Immature natural killer cell (primary cell): ENCODE data around the gene CDC42SE2. TPM values are rescaled to one million over a fixed set of nuclear protein-coding genes. Genes with fewer than 3 reads are reported as not detected.
A peak's percentile ranks its signal among the peaks of the same experiment; 100 is the strongest.
"Not testable (repeated sequence)": the region's sequence is repeated elsewhere in the genome, so short reads cannot be mapped to it uniquely, and the experiment has no call there.

ENCODE experiments used
- DNase-seq, 3 donors: peaks; one replicate each; pipeline ENCODE4 v3.0.0; 2022; ENCODE audit warnings: mixed read lengths in 1 of 3
- H3K27ac Mint-ChIP-seq, 6 donors: one replicate each; pipeline ENCODE4 v1.8.0; 2020; ENCODE audit warnings: mixed read lengths in 6 of 6, mild to moderate bottlenecking in 5 of 6, inconsistent platforms in 4 of 6, moderate library complexity in 3 of 6
- H3K27me3 Mint-ChIP-seq, 3 donors: one replicate each; pipeline ENCODE4 v1.8.0; 2020 to 2021; ENCODE audit warnings: low read depth in 3 of 3, mild to moderate bottlenecking in 3 of 3, mixed read lengths in 3 of 3, moderate library complexity in 3 of 3, inconsistent platforms in 1 of 3
- H3K36me3 Mint-ChIP-seq, 3 donors: one replicate each; pipeline ENCODE4 v1.8.0; 2020; ENCODE audit warnings: mixed read lengths in 3 of 3, inconsistent platforms in 2 of 3, mild to moderate bottlenecking in 2 of 3
- H3K4me1 Mint-ChIP-seq, 2 donors: one replicate each; pipeline ENCODE4 v1.8.0; 2020; ENCODE audit warnings: inconsistent platforms in 2 of 2, mild to moderate bottlenecking in 2 of 2, mixed read lengths in 2 of 2, moderate library complexity in 1 of 2
- H3K4me3 Mint-ChIP-seq, 5 donors: one replicate each; pipeline ENCODE4 v1.8.0; 2020; ENCODE audit warnings: mild to moderate bottlenecking in 5 of 5, mixed read lengths in 5 of 5, inconsistent platforms in 3 of 5, moderate library complexity in 3 of 5
- H3K9me3 Mint-ChIP-seq, 6 donors: one replicate each; pipeline ENCODE4 v1.8.0; 2020; ENCODE audit warnings: mild to moderate bottlenecking in 6 of 6, mixed read lengths in 6 of 6, inconsistent platforms in 4 of 6, moderate library complexity in 3 of 6
- polyA plus RNA-seq, 3 donors: library from polyadenylated mRNA; unstranded; fragments of 300-500 nt; fragmentation: Illumina TruSeq; gene quantifications; one replicate each; pipeline ENCODE4 v1.2.3, GENCODE V29; 2021

The CDC42SE2 gene
- polyA plus RNA-seq, 3 donors from 2014 or later: 296 to 536 (median 342) TPM

GRCh38 chr5:131373265-131373664 lies 109.4 kb downstream of the CDC42SE2 start:
- H3K9me3 Mint-ChIP-seq: no peaks in the 10 kb centered on the region
- H3K4me1 Mint-ChIP-seq: peaks cover 82 to 99% of the 10 kb centered on the region in 2 donors
- peak overlapping the region in 1 of 5 donors; percentile 19 for H3K4me3 Mint-ChIP-seq
- no peak for DNase-seq
- H3K27me3 Mint-ChIP-seq: no peaks in the 10 kb centered on the region
- H3K27ac Mint-ChIP-seq: peak overlapping the region; percentile 16 to 92 (median 62)
- peaks cover 0 to 5% (median 2%) of the 10 kb centered on the region in 3 donors for H3K36me3 Mint-ChIP-seq

DNA sequence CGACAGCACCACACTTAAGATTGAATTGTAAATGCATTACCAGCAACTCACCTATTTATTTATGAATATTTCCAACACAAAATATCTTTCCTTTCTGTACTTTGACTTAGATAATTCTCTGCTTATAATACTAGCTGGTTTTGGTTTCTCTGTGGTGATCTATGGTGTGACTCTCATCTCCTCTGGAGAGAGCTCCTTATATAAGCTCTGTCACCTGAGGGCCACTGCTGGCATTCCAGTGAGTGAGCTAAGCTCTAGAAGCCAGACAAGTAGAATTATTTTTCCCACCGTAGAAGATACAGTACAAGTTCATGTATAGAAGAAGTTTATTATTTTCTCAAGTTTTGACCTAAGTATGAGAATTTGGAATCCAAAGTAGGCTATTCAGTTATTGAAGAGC lies 111.5 kb downstream of the CDC42SE2 start:
- Mint-ChIP-seq H3K9me3 (no peaks in the 10 kb centered on the region), H3K27me3 (peaks cover 2 to 5% (median 2%) of the 10 kb centered on the region in 3 donors), H3K4me1 (peaks cover 84 to 99% of the 10 kb centered on the region in 2 donors), H3K4me3 (peak overlapping the region in 2 of 5 donors; percentile 5 to 46), H3K27ac (peak overlapping the region; percentile 90 to 97 (median 94)), H3K36me3 (peaks cover 0 to 2% (median 0%) of the 10 kb centered on the region in 3 donors)
- peak in 2 of 3 donors; percentile 19 to 20 for DNase-seq

GRCh38 chr5:131377346-131377745 lies 113.5 kb downstream of the CDC42SE2 start:
- H3K27me3 Mint-ChIP-seq: peaks cover 2 to 9% (median 8%) of the 10 kb centered on the region in 3 donors

DNA sequence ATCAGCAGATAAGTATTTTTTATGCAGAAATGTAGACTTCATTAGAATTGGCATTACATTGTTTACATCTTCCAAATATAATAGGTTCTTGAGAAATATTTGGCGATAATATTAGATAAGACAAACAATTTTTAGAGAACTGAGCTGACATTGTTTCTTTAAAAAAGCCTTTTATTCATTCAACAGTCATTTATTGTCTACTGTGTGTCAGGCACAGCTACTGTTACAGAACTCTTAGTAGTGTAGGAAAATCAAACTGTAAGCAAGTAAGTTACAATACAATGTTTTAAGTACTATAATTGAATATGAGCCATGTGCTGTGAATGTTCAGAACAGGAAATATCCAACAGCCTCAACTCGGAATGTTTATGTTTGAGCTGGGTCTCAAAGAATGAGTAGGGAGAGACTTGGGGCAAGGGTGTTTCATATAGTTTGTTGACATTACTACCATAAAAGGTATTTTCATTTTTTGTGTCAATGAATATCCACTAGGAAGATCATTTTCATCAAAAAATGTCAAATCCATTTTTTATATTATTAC lies 114.0 kb downstream of the CDC42SE2 start:
- no peak for DNase-seq
- Mint-ChIP-seq H3K36me3 (peaks cover 0 to 6% (median 0%) of the 10 kb centered on the region in 3 donors), H3K4me3 (peak overlapping the region in 2 of 5 donors; percentile 16 to 33), H3K9me3 (no peaks in the 10 kb centered on the region), H3K4me1 (peaks cover 86 to 99% of the 10 kb centered on the region in 2 donors), H3K27me3 (peaks cover 2 to 11% (median 8%) of the 10 kb centered on the region in 3 donors), H3K27ac (peak overlapping the region; percentile 89 to 97 (median 94))

More at GRCh38 chr5:131377346-131377745, 113.5 kb downstream of the CDC42SE2 start:
- Mint-ChIP-seq H3K4me3 (no peak overlapping the region), H3K27ac (peak overlapping the region; percentile 89 to 97 (median 94)), H3K4me1 (peaks cover 85 to 99% of the 10 kb centered on the region in 2 donors), H3K9me3 (no peaks in the 10 kb centered on the region), H3K36me3 (peaks cover 0 to 6% (median 0%) of the 10 kb centered on the region in 3 donors)
- no peak for DNase-seq

DNA sequence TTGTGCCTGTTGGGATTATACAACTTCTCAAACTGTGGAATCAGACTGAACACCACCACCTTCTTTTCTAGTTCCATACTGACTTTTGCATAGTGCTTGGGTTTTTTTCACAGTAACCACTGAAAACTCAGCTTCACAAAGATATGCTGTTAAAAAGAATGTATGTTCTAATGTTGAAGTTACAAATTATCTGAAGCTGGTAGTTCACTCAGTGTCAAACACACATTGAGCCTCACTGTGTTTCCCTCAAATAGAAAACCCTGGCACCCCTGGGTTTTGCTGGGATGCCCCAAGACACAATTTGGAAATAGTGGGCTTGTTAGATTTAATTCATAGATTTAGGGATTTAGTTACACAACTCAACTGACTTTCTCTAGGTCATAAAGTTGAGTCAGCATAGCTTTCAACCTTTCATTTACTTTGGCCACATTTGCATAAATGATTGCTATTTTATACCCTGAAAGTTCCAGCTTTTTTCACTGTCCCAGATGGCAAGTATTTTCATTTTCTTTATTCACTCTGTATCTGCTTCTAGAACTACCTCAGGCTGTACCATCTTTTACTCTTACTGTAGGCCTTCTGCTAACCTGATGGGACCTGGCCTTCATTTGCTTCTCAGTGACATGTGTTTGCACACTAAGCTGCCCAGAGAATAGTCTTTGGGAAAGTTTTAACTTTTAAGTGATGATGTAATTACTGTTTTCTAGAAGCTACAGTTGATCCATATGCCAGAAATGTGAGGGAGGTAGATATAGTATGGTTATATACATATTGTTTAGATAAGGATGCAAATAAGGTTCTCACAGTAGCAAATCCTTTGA lies 115.1 kb downstream of the CDC42SE2 start:
- peaks cover 0 to 6% (median 0%) of the 10 kb centered on the region in 3 donors for H3K36me3 Mint-ChIP-seq
- peaks cover 2 to 11% (median 8%) of the 10 kb centered on the region in 3 donors for H3K27me3 Mint-ChIP-seq
- H3K4me3 Mint-ChIP-seq: peak overlapping the region; percentile 56 to 65 (median 59)
- H3K4me1 Mint-ChIP-seq: peaks cover 84 to 99% of the 10 kb centered on the region in 2 donors
- DNase-seq: peak in 2 of 3 donors; percentile 25 to 34
- H3K9me3 Mint-ChIP-seq: no peaks in the 10 kb centered on the region
- peak overlapping the region; percentile 95 to 99 (median 98) for H3K27ac Mint-ChIP-seq

DNA sequence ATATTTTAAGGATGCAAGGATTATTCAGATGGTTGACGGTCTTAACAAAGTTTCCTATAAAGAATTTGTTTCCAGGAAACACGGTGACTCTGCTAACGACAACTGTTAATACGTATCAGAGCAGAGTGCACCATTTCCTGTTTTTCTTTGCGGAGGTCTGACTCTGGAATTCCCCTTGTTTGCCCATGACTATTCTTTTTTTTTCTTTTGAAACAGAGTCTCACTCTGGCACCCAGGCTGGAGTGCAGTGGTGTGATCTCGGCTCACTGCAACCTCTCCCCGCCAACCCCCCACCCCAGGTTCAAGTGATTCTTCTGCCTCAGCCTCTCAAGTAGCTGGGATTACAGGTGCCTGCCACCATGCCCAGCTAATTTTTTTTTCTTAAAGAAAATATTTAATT lies 115.9 kb downstream of the CDC42SE2 start:
- Mint-ChIP-seq H3K9me3 (no peaks in the 10 kb centered on the region), H3K27me3 (peaks cover 2 to 11% (median 8%) of the 10 kb centered on the region in 3 donors), H3K27ac (peak overlapping the region; percentile 95 to 99 (median 98)), H3K4me3 (peak overlapping the region; percentile 58 to 80 (median 65)), H3K36me3 (peaks cover 0 to 6% (median 0%) of the 10 kb centered on the region in 3 donors), H3K4me1 (peaks cover 85 to 99% of the 10 kb centered on the region in 2 donors)
- peak; percentile 79 to 81 (median 79) for DNase-seq

GRCh38 chr5:131380238-131380637 lies 116.4 kb downstream of the CDC42SE2 start:
- Mint-ChIP-seq H3K4me3 (peak overlapping the region; percentile 68 to 80 (median 77)), H3K27ac (peak overlapping the region; percentile 95 to 99 (median 98)), H3K27me3 (peaks cover 2 to 11% (median 8%) of the 10 kb centered on the region in 3 donors), H3K4me1 (peaks cover 81 to 99% of the 10 kb centered on the region in 2 donors)
- not testable (repeated sequence) for H3K36me3 Mint-ChIP-seq, H3K9me3 Mint-ChIP-seq, DNase-seq

DNA sequence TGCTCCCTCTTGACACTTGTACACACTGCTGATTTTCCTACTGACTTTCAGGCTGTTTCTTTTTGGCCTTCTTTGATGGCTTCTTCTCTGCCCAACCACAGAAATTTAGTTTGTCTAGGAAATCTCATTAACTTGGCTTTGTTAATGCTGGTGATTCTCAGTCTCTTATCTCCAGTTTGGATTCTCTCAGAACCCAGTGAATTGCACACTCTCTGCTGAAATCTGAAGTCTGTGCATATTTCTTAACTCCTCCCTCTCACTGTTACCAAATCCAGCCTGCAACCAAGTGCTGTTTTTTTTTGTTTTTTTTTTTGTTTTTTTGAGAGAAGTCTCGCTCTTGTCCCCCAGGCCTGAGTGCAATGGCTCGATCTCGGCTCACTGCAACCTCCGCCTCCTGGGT lies 117.2 kb downstream of the CDC42SE2 start:
- H3K4me1 Mint-ChIP-seq: peaks cover 76 to 99% of the 10 kb centered on the region in 2 donors
- no peaks in the 10 kb centered on the region for H3K9me3 Mint-ChIP-seq
- H3K27ac Mint-ChIP-seq: peak overlapping the region; percentile 93 to 99 (median 96)
- H3K36me3 Mint-ChIP-seq: peaks cover 0 to 15% (median 0%) of the 10 kb centered on the region in 3 donors
- no peak for DNase-seq
- peak overlapping the region; percentile 53 to 80 (median 77) for H3K4me3 Mint-ChIP-seq
- H3K27me3 Mint-ChIP-seq: peaks cover 2 to 11% (median 10%) of the 10 kb centered on the region in 3 donors

DNA sequence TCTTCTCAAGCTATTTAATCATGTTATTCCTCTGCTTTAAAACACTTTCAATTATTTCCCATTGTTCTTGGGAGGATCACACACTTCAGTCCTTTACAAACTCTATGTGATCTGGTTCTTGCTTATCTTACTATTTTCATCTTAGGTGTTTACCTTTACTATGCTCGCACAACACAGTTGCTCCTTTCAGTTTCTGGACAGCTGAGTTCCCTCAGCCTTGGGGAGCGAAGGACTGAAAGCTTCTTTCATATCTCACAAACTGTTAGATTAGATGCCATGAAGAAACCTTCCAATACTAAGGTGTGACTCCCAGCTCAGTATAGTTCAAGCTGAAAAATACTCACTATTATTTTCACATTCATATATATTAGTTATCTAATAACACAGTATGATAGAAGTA lies 117.9 kb downstream of the CDC42SE2 start:
- Mint-ChIP-seq H3K27me3 (peaks cover 2 to 11% (median 10%) of the 10 kb centered on the region in 3 donors), H3K4me1 (peaks cover 70 to 92% of the 10 kb centered on the region in 2 donors), H3K4me3 (peak overlapping the region; percentile 71 to 77 (median 73)), H3K9me3 (no peaks in the 10 kb centered on the region), H3K27ac (peak overlapping the region; percentile 93 to 99 (median 96)), H3K36me3 (peaks cover 0 to 12% (median 0%) of the 10 kb centered on the region in 3 donors)
- peak; percentile 18 to 22 (median 19) for DNase-seq

GRCh38 chr5:131382407-131383395 lies 118.8 kb downstream of the CDC42SE2 start:
- Mint-ChIP-seq H3K4me1 (peaks cover 69 to 84% of the 10 kb centered on the region in 2 donors), H3K27ac (peak overlapping the region; percentile 93 to 99 (median 96)), H3K36me3 (peaks cover 0 to 12% (median 0%) of the 10 kb centered on the region in 3 donors), H3K4me3 (peak overlapping the region; percentile 71 to 77 (median 73)), H3K9me3 (no peaks in the 10 kb centered on the region), H3K27me3 (peaks cover 2 to 12% (median 11%) of the 10 kb centered on the region in 3 donors)
- DNase-seq: peak; percentile 72 to 78 (median 76)

GRCh38 chr5:131384173-131384572 lies 120.3 kb downstream of the CDC42SE2 start:
- Mint-ChIP-seq H3K27me3 (peaks cover 2 to 12% (median 11%) of the 10 kb centered on the region in 3 donors), H3K27ac (peak overlapping the region; percentile 68 to 99 (median 88)), H3K36me3 (peaks cover 0 to 16% (median 0%) of the 10 kb centered on the region in 3 donors), H3K4me1 (peaks cover 56 to 79% of the 10 kb centered on the region in 2 donors), H3K9me3 (no peaks in the 10 kb centered on the region), H3K4me3 (no peak overlapping the region)
- no peak for DNase-seq

GRCh38 chr5:131384616-131385214 lies 120.9 kb downstream of the CDC42SE2 start:
- Mint-ChIP-seq H3K27ac (peak overlapping the region; percentile 75 to 99 (median 88)), H3K27me3 (peaks cover 2 to 11% (median 10%) of the 10 kb centered on the region in 3 donors), H3K36me3 (peaks cover 0 to 17% (median 1%) of the 10 kb centered on the region in 3 donors), H3K4me3 (no peak overlapping the region), H3K9me3 (no peaks in the 10 kb centered on the region), H3K4me1 (peaks cover 50 to 79% of the 10 kb centered on the region in 2 donors)
- no peak for DNase-seq
